ENCODE data around the gene TEKT4.

TEKT4 gene

GRCh38 chr2:94872676-94873361 lies 1.6 kb downstream of the TEKT4 start:
- Histone ChIP-seq H3K79me2 (ENCODE audit: insufficient read depth, low read length) (no peaks in the 10 kb centered on the region), H3K4me2 (ENCODE audit: low read length) (no peak overlapping the region), H3K9me3 (ENCODE audit: low read length) (no peaks in the 10 kb centered on the region), H2AFZ (ENCODE audit: low read length) (no peak overlapping the region), H3K27me3 (ENCODE audit: insufficient read depth, low read length) (no peaks in the 10 kb centered on the region), H3K9me2 (ENCODE audit: low read depth, low read length) (no peaks in the 10 kb centered on the region), H3K27ac (ENCODE audit: low read depth, low read length, poor library complexity, severe bottlenecking) (no peak overlapping the region), H3K9ac (ENCODE audit: low read length) (no peak overlapping the region), H3K4me3 (ENCODE audit: low read depth, low read length, poor library complexity, severe bottlenecking) (no peak overlapping the region), H3F3A (ENCODE audit: insufficient read depth, low read length) (no peaks in the 10 kb centered on the region), H3K36me3 (ENCODE audit: insufficient read depth, low read length) (no peaks in the 10 kb centered on the region), H4K20me1 (ENCODE audit: insufficient read depth, low read length) (no peaks in the 10 kb centered on the region), H3K4me1 (ENCODE audit: insufficient read depth, low read length, severe bottlenecking) (no peaks in the 10 kb centered on the region)
- TF ChIP-seq EZH2 (IDR thresholded peaks at IDR 0.05; ENCODE audit: borderline replicate concordance, low read length), result no peak
- TF ChIP-seq CTCF (IDR thresholded peaks at IDR 0.05; ENCODE audit: low read length), result no peak

GRCh38 chr2:94873362-94874276 lies 2.4 kb downstream of the TEKT4 start:
- H3K9ac ChIP-seq (ENCODE audit: low read length), result no peak overlapping the region

More at GRCh38 chr2:94873362-94874276, 2.4 kb downstream of the TEKT4 start:
- no peak for TF ChIP-seq EZH2 (IDR thresholded peaks at IDR 0.05; ENCODE audit: borderline replicate concordance, low read length)
- TF ChIP-seq CTCF (IDR thresholded peaks at IDR 0.05; ENCODE audit: low read length), result no peak
- Histone ChIP-seq H3K27ac (ENCODE audit: low read depth, low read length, poor library complexity, severe bottlenecking) (no peak overlapping the region), H3K36me3 (ENCODE audit: insufficient read depth, low read length) (no peaks in the 10 kb centered on the region), H3F3A (ENCODE audit: insufficient read depth, low read length) (no peaks in the 10 kb centered on the region), H4K20me1 (ENCODE audit: insufficient read depth, low read length) (no peaks in the 10 kb centered on the region), H3K79me2 (ENCODE audit: insufficient read depth, low read length) (no peaks in the 10 kb centered on the region), H3K4me2 (ENCODE audit: low read length) (no peak overlapping the region), H3K4me3 (ENCODE audit: low read depth, low read length, poor library complexity, severe bottlenecking) (no peak overlapping the region), H2AFZ (ENCODE audit: low read length) (no peak overlapping the region), H3K9me3 (ENCODE audit: low read length) (no peaks in the 10 kb centered on the region), H3K27me3 (ENCODE audit: insufficient read depth, low read length) (no peaks in the 10 kb centered on the region), H3K4me1 (ENCODE audit: insufficient read depth, low read length, severe bottlenecking) (no peaks in the 10 kb centered on the region), H3K9me2 (ENCODE audit: low read depth, low read length) (no peaks in the 10 kb centered on the region)
